HCT116 (cell line): ENCODE results near the gene AADACL2. TPM values are rescaled to one million over a fixed set of nuclear protein-coding genes. Genes with fewer than 3 reads are reported as not detected.

Source experiments
- ATAC-seq: fragments of 200-7000 bp; cut with Tn5 transposase; 2 replicates; pipeline ENCODE4 v1.9.1; 2020; ENCODE audit warnings: mild to moderate bottlenecking, moderate library complexity
- BruUV-seq: library from RNA; stranded (reverse); fragments of 400-500 nt; replicated peaks from 2 replicates; lab custom pipeline; 2021; lab: Mats Ljungman, UMichigan
- CTCF ChIA-PET: fragments of 300-600 bp; sonication (Branson Sonifier 250); formaldehyde crosslinking; loops from one replicate; lab custom pipeline; 2021; ENCODE audit warnings: antibody characterized with exemption; lab: Charles Lee
- POLR2A ChIA-PET: fragments of 300-600, 350-600 bp; sonication (Branson Sonifier 250); formaldehyde crosslinking; loops from one replicate; lab custom pipeline; 2021; ENCODE audit warnings: antibody characterized with exemption; lab: Charles Lee
- RAD21 ChIA-PET, 2 experiments: fragments of 300-600 bp; sonication (Branson Sonifier 250); formaldehyde crosslinking; loops; one replicate each; lab custom pipeline; 2023; ENCODE audit warnings: low total read pairs in 2 of 2; ENCODE audit not compliant: uncharacterized antibody in 2 of 2, unreplicated experiment in 2 of 2, low non-redundant PET in 1 of 2; lab: Charles Lee
- DNase-seq: peaks from one replicate; pipeline ENCODE4 v3.0.0-alpha.2; 2010; ENCODE audit warnings: low read depth, low spot score
- H2AFZ ChIP-seq: fragments of 200-600 bp; shearing (Covaris generic), sonication (generic); 2 replicates; pipeline ENCODE4 v1.6.1; 2017; ENCODE audit warnings: low read depth, mixed run types, mixed read lengths, antibody characterized with exemption, low read length; ENCODE audit not compliant: poor library complexity, severe bottlenecking
- H3K27ac ChIP-seq: 2 replicates; pipeline ENCODE4 v1.5.1; 2012; ENCODE audit warnings: low read depth, low read length
- H3K27me3 ChIP-seq: fragments of 200-600 bp; sonication (generic); 2 replicates; pipeline ENCODE4 v1.6.1; 2016; ENCODE audit warnings: mixed run types, low read length, mixed read lengths; ENCODE audit not compliant: insufficient read depth
- H3K36me3 ChIP-seq, 2 experiments: fragments of 200-500 bp in 1 of 2; fragments of 200-600 bp in 1 of 2; sonication (Bioruptor generic) in 1 of 2; sonication (generic) in 1 of 2; 2 replicates each; pipeline versions ENCODE4 v1.5.1 to v1.6.1; 2014 to 2016; ENCODE audit warnings: low read length in 2 of 2, inconsistent platforms in 1 of 2, mixed read lengths in 1 of 2, mixed run types in 1 of 2; ENCODE audit not compliant: insufficient read depth in 2 of 2, control insufficient read depth in 1 of 2
- H3K4me1 ChIP-seq, 2 experiments: fragments of 200-600 bp in 1 of 2; sonication (generic) in 1 of 2; 2 replicates each; pipeline versions ENCODE4 v1.5.1 to v1.6.1; 2012 to 2017; ENCODE audit warnings: low read length in 2 of 2, inconsistent platforms in 1 of 2, mild to moderate bottlenecking in 1 of 2, mixed read lengths in 1 of 2, mixed run types in 1 of 2, moderate library complexity in 1 of 2; ENCODE audit not compliant: insufficient read depth in 2 of 2, control insufficient read depth in 1 of 2
- H3K4me2 ChIP-seq: fragments of 200-600 bp; sonication (generic); 2 replicates; pipeline ENCODE4 v1.6.1; 2017; ENCODE audit warnings: mixed run types, low read length, mixed read lengths
- H3K4me3 ChIP-seq, 2 experiments: fragments of 200-600 bp in 1 of 2; sonication (generic) in 1 of 2; replicated peaks in 1 of 2; 2 replicates each; pipeline ENCODE4 v1.5.1; 2011 to 2016; ENCODE audit warnings: low read length in 2 of 2, control low read depth in 1 of 2, low read depth in 1 of 2, mild to moderate bottlenecking in 1 of 2, mixed read lengths in 1 of 2, mixed run types in 1 of 2
- H3K79me2 ChIP-seq: fragments of 200-600 bp; sonication (generic); 2 replicates; pipeline ENCODE4 v1.6.1; 2017; ENCODE audit warnings: mild to moderate bottlenecking, mixed run types, low read length, moderate library complexity, mixed read lengths; ENCODE audit not compliant: insufficient read depth
- H3K9ac ChIP-seq: fragments of 200-600 bp; sonication (generic); 2 replicates; pipeline ENCODE4 v1.6.1; 2016; ENCODE audit warnings: low read length, mixed read lengths
- H3K9me2 ChIP-seq: fragments of 200-600 bp; sonication (generic), shearing (Covaris generic); 2 replicates; pipeline ENCODE4 v1.6.1; 2017; ENCODE audit warnings: mixed run types, mild to moderate bottlenecking, moderate library complexity; ENCODE audit not compliant: insufficient read depth
- H3K9me3 ChIP-seq, 2 experiments: fragments of 200-500 bp in 1 of 2; fragments of 200-600 bp in 1 of 2; sonication (Bioruptor generic) in 1 of 2; sonication (generic) in 1 of 2; 2 replicates each; pipeline ENCODE4 v1.6.1; 2014 to 2017; ENCODE audit warnings: low read length in 2 of 2, mixed read lengths in 2 of 2, inconsistent platforms in 1 of 2, low read depth in 1 of 2, mild to moderate bottlenecking in 1 of 2, mixed run types in 1 of 2, moderate library complexity in 1 of 2; ENCODE audit not compliant: control insufficient read depth in 1 of 2, insufficient read depth in 1 of 2
- H4K20me1 ChIP-seq: fragments of 200-600 bp; sonication (generic), shearing (Covaris generic); 2 replicates; pipeline ENCODE4 v1.6.1; 2017; ENCODE audit warnings: mixed run types, mild to moderate bottlenecking, moderate library complexity; ENCODE audit not compliant: insufficient read depth
- CBX3 ChIP-seq: IDR thresholded peaks from 2 replicates; pipeline ENCODE4 v1.6.1; 2012; ENCODE audit warnings: low read depth
- EGR1 ChIP-seq: IDR thresholded peaks from 2 replicates; pipeline ENCODE4 v1.6.1; 2012; ENCODE audit warnings: low read depth
- ELF1 ChIP-seq: IDR thresholded peaks from 2 replicates; pipeline ENCODE4 v1.6.1; 2012; ENCODE audit warnings: low read depth, borderline replicate concordance
- EZH2 ChIP-seq: fragments of 200-600 bp; sonication (generic); IDR thresholded peaks from 2 replicates; pipeline ENCODE4 v1.6.1; 2017; ENCODE audit warnings: antibody characterized with exemption, mixed run types
- EZH2phosphoT487 ChIP-seq: fragments of 200-600 bp; IDR thresholded peaks from 2 replicates; pipeline ENCODE4 v1.6.1; 2018; ENCODE audit warnings: antibody characterized with exemption, borderline replicate concordance
- POLR2A ChIP-seq: IDR thresholded peaks from 2 replicates; pipeline ENCODE4 v1.7.0; 2011; ENCODE audit warnings: borderline replicate concordance; ENCODE audit not compliant: insufficient read depth, insufficient read length; ENCODE audit errors: extremely low read depth
- POLR2AphosphoS5 ChIP-seq: IDR thresholded peaks from 2 replicates; pipeline ENCODE4 v1.6.1; 2011; ENCODE audit warnings: mild to moderate bottlenecking, low read depth, low read length, moderate library complexity
- RAD21 ChIP-seq: IDR thresholded peaks from 2 replicates; pipeline ENCODE4 v1.6.1; 2012; ENCODE audit warnings: low read depth, mild to moderate bottlenecking
- SRF ChIP-seq: IDR thresholded peaks from 2 replicates; pipeline ENCODE4 v1.6.1; 2012; ENCODE audit warnings: low read depth
- YY1 ChIP-seq: IDR thresholded peaks from 2 replicates; pipeline ENCODE4 v1.6.1; 2011; ENCODE audit warnings: low read length, low read depth, moderate library complexity, mild to moderate bottlenecking; ENCODE audit not compliant: insufficient replicate concordance; ENCODE audit errors: extremely low read depth
- intact Hi-C: fragments of 100-400 bp; cut with micrococcal nuclease; formaldehyde crosslinking; loops from 2 replicates; pipeline ENCODE4 v1.10.0; 2022
- total RNA-seq: library from RNA; stranded (reverse); gene quantifications from one replicate; pipeline ENCODE4 v1.2.1, GENCODE V29; 2021; ENCODE audit not compliant: unreplicated experiment
- TF ChIP-seq, protein P1 (sequence below): IDR thresholded peaks from 2 replicates; pipeline ENCODE4 v1.6.1; 2012
- TF ChIP-seq, protein P2 (sequence below): IDR thresholded peaks from 2 replicates; pipeline ENCODE4 v1.6.1; 2011; ENCODE audit warnings: mild to moderate bottlenecking, low read length, moderate library complexity; ENCODE audit not compliant: insufficient replicate concordance; ENCODE audit errors: extremely low read depth
- TF ChIP-seq, protein P3 (sequence below), 3 experiments: fragments of 200-600 bp in 1 of 3; sonication (generic) in 1 of 3; IDR thresholded peaks in 2 of 3; conservative IDR thresholded peaks in 1 of 3; 2 replicates each; pipeline ENCODE4 v1.5.1; 2012 to 2017; ENCODE audit warnings: low read depth in 2 of 3, low read length in 2 of 3, antibody characterized with exemption in 1 of 3, borderline replicate concordance in 1 of 3, control low read depth in 1 of 3, mild to moderate bottlenecking in 1 of 3, mixed read lengths in 1 of 3, mixed run types in 1 of 3, moderate library complexity in 1 of 3; ENCODE audit not compliant: insufficient read depth in 1 of 3

AADACL2 gene
- total RNA-seq, 1 experiment from 2014 or later: not detected

DNA sequence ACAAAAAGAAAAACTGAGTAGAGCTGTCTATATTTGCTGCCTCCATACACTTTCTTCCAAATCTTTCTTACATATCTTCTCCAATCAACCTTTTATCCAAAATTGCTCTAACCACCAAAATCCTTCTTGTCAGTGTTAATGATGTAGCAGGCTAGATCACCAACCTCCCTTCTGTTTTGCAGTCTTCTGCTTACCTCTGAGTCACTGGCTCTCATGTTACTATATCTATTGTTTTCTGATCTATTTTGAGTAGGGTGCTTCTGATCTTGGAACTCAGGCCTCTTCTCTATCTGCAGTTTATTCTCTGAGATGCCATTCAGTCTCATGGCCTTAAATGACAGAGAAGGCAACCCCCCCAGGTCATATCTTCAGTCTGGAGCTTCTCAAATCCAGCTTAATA, 53.9 kb downstream of the AADACL2 start:
- Histone ChIP-seq H3K79me2 (no peaks in the 10 kb centered on the region), H3K9ac (no peak overlapping the region), H3K36me3 (no peaks in the 10 kb centered on the region), H3K27me3 (no peaks in the 10 kb centered on the region), H3K9me3 (no peaks in the 10 kb centered on the region; a peak in 1 of 4 replicates), H3K4me2 (no peak overlapping the region), H4K20me1 (no peaks in the 10 kb centered on the region), H2AFZ (no peak overlapping the region), H3K4me1 (0 out of 4 replicates have a peak, but pooled peaks cover 0 to 6% of the 10 kb centered on the region in 2 experiments), H3K9me2 (no peaks in the 10 kb centered on the region), H3K27ac (no peak overlapping the region), H3K4me3 (no peak overlapping the region)
- TF ChIP-seq ELF1 (no peak), SRF (no peak)
- intact Hi-C loops: no loop called here
- CTCF ChIA-PET: no interaction called here
- RAD21 ChIA-PET: no interaction called here
- POLR2A ChIA-PET: no interaction called here
- DNase-seq (no peak), ATAC-seq (no peak)
- BruUV-seq: no TSS peak

DNA sequence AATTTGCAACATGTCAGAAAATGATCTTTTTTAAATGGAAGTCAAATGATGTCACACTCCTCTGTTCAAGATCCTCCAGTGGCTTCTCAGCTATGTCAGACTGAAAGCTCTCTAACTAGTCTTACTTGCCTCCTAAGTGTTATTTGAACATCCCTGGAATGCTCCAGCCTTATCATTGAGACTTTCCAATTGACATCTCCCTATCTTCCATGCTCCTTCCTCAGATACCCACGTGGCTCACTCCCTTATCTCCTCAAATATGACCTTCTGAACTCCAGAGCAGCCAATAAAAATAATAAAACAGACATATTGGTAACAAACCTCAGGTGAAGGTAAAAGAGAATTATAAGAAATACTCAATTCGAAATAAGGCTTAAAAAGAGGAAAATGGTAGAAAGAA, 54.7 kb downstream of the AADACL2 start:
- BruUV-seq: no TSS peak
- Histone ChIP-seq H3K4me3 (no peak overlapping the region), H3K27me3 (no peaks in the 10 kb centered on the region), H3K27ac (no peak overlapping the region), H3K36me3 (no peaks in the 10 kb centered on the region), H4K20me1 (no peaks in the 10 kb centered on the region), H3K9me3 (no peaks in the 10 kb centered on the region; a peak in 1 of 4 replicates), H3K4me1 (0 out of 4 replicates have a peak, but pooled peaks cover 0 to 6% of the 10 kb centered on the region in 2 experiments), H3K9me2 (no peaks in the 10 kb centered on the region), H3K4me2 (no peak overlapping the region), H3K9ac (no peak overlapping the region), H2AFZ (no peak overlapping the region), H3K79me2 (no peaks in the 10 kb centered on the region)
- ATAC-seq (no peak), DNase-seq (no peak)
- CTCF ChIA-PET: no interaction called here
- RAD21 ChIA-PET: no interaction called here
- intact Hi-C loops: no loop called here
- POLR2A ChIA-PET: no interaction called here
- no peak for TF ChIP-seq YY1
- TF ChIP-seq, protein P1, sequence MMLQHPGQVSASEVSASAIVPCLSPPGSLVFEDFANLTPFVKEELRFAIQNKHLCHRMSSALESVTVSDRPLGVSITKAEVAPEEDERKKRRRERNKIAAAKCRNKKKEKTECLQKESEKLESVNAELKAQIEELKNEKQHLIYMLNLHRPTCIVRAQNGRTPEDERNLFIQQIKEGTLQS: no peak
- TF ChIP-seq EZH2: no peak
- no peak for TF ChIP-seq RAD21
- TF ChIP-seq POLR2AphosphoS5: no peak
- TF ChIP-seq POLR2A: no peak
- TF ChIP-seq, protein P2, sequence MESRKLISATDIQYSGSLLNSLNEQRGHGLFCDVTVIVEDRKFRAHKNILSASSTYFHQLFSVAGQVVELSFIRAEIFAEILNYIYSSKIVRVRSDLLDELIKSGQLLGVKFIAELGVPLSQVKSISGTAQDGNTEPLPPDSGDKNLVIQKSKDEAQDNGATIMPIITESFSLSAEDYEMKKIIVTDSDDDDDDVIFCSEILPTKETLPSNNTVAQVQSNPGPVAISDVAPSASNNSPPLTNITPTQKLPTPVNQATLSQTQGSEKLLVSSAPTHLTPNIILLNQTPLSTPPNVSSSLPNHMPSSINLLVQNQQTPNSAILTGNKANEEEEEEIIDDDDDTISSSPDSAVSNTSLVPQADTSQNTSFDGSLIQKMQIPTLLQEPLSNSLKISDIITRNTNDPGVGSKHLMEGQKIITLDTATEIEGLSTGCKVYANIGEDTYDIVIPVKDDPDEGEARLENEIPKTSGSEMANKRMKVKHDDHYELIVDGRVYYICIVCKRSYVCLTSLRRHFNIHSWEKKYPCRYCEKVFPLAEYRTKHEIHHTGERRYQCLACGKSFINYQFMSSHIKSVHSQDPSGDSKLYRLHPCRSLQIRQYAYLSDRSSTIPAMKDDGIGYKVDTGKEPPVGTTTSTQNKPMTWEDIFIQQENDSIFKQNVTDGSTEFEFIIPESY: no peak
- no peak for TF ChIP-seq EGR1
- no peak for TF ChIP-seq EZH2phosphoT487
- TF ChIP-seq, protein P3, sequence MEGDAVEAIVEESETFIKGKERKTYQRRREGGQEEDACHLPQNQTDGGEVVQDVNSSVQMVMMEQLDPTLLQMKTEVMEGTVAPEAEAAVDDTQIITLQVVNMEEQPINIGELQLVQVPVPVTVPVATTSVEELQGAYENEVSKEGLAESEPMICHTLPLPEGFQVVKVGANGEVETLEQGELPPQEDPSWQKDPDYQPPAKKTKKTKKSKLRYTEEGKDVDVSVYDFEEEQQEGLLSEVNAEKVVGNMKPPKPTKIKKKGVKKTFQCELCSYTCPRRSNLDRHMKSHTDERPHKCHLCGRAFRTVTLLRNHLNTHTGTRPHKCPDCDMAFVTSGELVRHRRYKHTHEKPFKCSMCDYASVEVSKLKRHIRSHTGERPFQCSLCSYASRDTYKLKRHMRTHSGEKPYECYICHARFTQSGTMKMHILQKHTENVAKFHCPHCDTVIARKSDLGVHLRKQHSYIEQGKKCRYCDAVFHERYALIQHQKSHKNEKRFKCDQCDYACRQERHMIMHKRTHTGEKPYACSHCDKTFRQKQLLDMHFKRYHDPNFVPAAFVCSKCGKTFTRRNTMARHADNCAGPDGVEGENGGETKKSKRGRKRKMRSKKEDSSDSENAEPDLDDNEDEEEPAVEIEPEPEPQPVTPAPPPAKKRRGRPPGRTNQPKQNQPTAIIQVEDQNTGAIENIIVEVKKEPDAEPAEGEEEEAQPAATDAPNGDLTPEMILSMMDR (IDR thresholded peaks at IDR 0.05 in 2 of 3, conservative IDR thresholded peaks at IDR 0.05 in 1 of 3; ENCODE audit: borderline replicate concordance in 1 of 3, insufficient read depth in 1 of 3, low read depth in 2 of 3, low read length in 2 of 3): no peak
- no peak for TF ChIP-seq CBX3
